ENCODE measurements around the gene OR5H15. TPM values are rescaled to one million over a fixed set of nuclear protein-coding genes. Genes with fewer than 3 reads are reported as not detected.

OR5H15 gene
- total and polyA plus RNA-seq, 4 donors = not detected

Other genes with a start within 250 kb of the OR5H15 start
- 10 to 100 TPM in 1 of 2 donors, 1 to 10 TPM in 1; 8.2 to 19.9 TPM for gene RIOX2, start 194.3 kb upstream of the OR5H15 start, total RNA-seq
- 10 to 100 TPM in 1 of 2 donors, 1 to 10 TPM in 1; 9.9 to 12.0 TPM for gene RIOX2, start 194.3 kb upstream of the OR5H15 start, polyA plus RNA-seq
- not detected for gene GABRR3, start 131.4 kb upstream of the OR5H15 start, total RNA-seq
- gene GABRR3, start 131.4 kb upstream of the OR5H15 start, polyA plus RNA-seq = not detected
- not detected for gene OR5AC2, start 79.5 kb upstream of the OR5H15 start, total RNA-seq
- gene OR5AC2, start 79.5 kb upstream of the OR5H15 start, polyA plus RNA-seq = not detected
- gene OR5H1, start 36.0 kb upstream of the OR5H15 start, total RNA-seq = not detected
- not detected for gene OR5H1, start 36.0 kb upstream of the OR5H15 start, polyA plus RNA-seq
- not detected for gene OR5H14, start 19.2 kb upstream of the OR5H15 start, total RNA-seq
- not detected for gene OR5H14, start 19.2 kb upstream of the OR5H15 start, polyA plus RNA-seq
- not detected for gene OR5H6, start 97.5 kb downstream of the OR5H15 start, total RNA-seq
- not detected for gene OR5H6, start 97.5 kb downstream of the OR5H15 start, polyA plus RNA-seq
- gene OR5H2, start 115.8 kb downstream of the OR5H15 start, total RNA-seq = under 1 TPM in 1 of 2 donors, not detected in 1; 0.09 TPM
- not detected for gene OR5H2, start 115.8 kb downstream of the OR5H15 start, polyA plus RNA-seq
- gene OR5K4, start 187.2 kb downstream of the OR5H15 start, total RNA-seq = not detected
- gene OR5K4, start 187.2 kb downstream of the OR5H15 start, polyA plus RNA-seq = not detected
- gene OR5K3, start 224.0 kb downstream of the OR5H15 start, total RNA-seq = not detected
- gene OR5K3, start 224.0 kb downstream of the OR5H15 start, polyA plus RNA-seq = not detected

Data from liver (tissue), 4 donors.